Uterus (tissue), 2 donors: Measurements from ENCODE around the gene AATF.

Source experiments
- POLR2A ChIP-seq, 2 donors: fragments of 450-650 bp; IDR thresholded peaks; one replicate each; pipeline ENCODE4 v1.6.1; 2016; ENCODE audit warnings: antibody characterized with exemption in 2 of 2, mild to moderate bottlenecking in 1 of 2, moderate library complexity in 1 of 2
- TF ChIP-seq, protein P1 (sequence below), 4 experiments: fragments of 200-600 bp in 2 of 4; fragments of 450-650 bp in 2 of 4; sonication (generic) in 2 of 4; IDR thresholded peaks; one replicate each; pipeline ENCODE4 v1.5.1; 2016 to 2019; ENCODE audit warnings: antibody characterized with exemption in 4 of 4, mild to moderate bottlenecking in 2 of 4, moderate library complexity in 1 of 4

GRCh38 chr17:37064956-37065355, 116.2 kb downstream of the AATF start:
- TF ChIP-seq, protein P1, sequence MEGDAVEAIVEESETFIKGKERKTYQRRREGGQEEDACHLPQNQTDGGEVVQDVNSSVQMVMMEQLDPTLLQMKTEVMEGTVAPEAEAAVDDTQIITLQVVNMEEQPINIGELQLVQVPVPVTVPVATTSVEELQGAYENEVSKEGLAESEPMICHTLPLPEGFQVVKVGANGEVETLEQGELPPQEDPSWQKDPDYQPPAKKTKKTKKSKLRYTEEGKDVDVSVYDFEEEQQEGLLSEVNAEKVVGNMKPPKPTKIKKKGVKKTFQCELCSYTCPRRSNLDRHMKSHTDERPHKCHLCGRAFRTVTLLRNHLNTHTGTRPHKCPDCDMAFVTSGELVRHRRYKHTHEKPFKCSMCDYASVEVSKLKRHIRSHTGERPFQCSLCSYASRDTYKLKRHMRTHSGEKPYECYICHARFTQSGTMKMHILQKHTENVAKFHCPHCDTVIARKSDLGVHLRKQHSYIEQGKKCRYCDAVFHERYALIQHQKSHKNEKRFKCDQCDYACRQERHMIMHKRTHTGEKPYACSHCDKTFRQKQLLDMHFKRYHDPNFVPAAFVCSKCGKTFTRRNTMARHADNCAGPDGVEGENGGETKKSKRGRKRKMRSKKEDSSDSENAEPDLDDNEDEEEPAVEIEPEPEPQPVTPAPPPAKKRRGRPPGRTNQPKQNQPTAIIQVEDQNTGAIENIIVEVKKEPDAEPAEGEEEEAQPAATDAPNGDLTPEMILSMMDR (IDR thresholded peaks at IDR 0.05), result no peak
- TF ChIP-seq POLR2A (IDR thresholded peaks at IDR 0.05), result no peak
